ENCODE measurements around the gene ERBB4.

Gene ERBB4

GRCh38 chr2:212406716-212407115, 131.9 kb downstream of the ERBB4 start:
- no peaks in the 10 kb centered on the region for H3K36me3 Mint-ChIP-seq (ENCODE audit: insufficient read depth)
- H3K27ac Mint-ChIP-seq, result no peak overlapping the region
- no peaks in the 10 kb centered on the region for H3K4me1 Mint-ChIP-seq (ENCODE audit: low read depth in 2 of 2)
- peaks cover 0 to 7% of the 10 kb centered on the region in 2 donors for H3K9me3 Mint-ChIP-seq
- ATAC-seq (replicated peaks) (no peak), DNase-seq (no peak)
- H3K27me3 Mint-ChIP-seq, result no peaks in the 10 kb centered on the region
- H3K4me3 Mint-ChIP-seq, result no peak overlapping the region

GRCh38 chr2:212402316-212402715, 136.3 kb downstream of the ERBB4 start:
- no peaks in the 10 kb centered on the region for H3K36me3 Mint-ChIP-seq (ENCODE audit: insufficient read depth)
- H3K27ac Mint-ChIP-seq, result no peak overlapping the region
- H3K4me1 Mint-ChIP-seq (ENCODE audit: low read depth in 2 of 2), result no peaks in the 10 kb centered on the region
- H3K27me3 Mint-ChIP-seq, result no peaks in the 10 kb centered on the region
- H3K4me3 Mint-ChIP-seq, result no peak overlapping the region
- peaks cover 4 to 6% of the 10 kb centered on the region in 2 donors for H3K9me3 Mint-ChIP-seq
- ATAC-seq (replicated peaks) (no peak), DNase-seq (no peak)

GRCh38 chr2:212398316-212398715, 140.3 kb downstream of the ERBB4 start:
- H3K27ac Mint-ChIP-seq, result no peak overlapping the region
- no peaks in the 10 kb centered on the region for H3K4me1 Mint-ChIP-seq (ENCODE audit: low read depth in 2 of 2)
- H3K27me3 Mint-ChIP-seq, result no peaks in the 10 kb centered on the region
- H3K4me3 Mint-ChIP-seq, result no peak overlapping the region
- DNase-seq, result no peak
- H3K9me3 Mint-ChIP-seq, result peaks cover 2 to 6% of the 10 kb centered on the region in 2 donors
- ATAC-seq (replicated peaks), result no peak
- H3K36me3 Mint-ChIP-seq (ENCODE audit: insufficient read depth), result no peaks in the 10 kb centered on the region

- ATAC-seq (replicated peaks) (no peak), DNase-seq (no peak)
- no peak overlapping the region for H3K27ac Mint-ChIP-seq
- no peaks in the 10 kb centered on the region for H3K27me3 Mint-ChIP-seq
- H3K4me1 Mint-ChIP-seq (ENCODE audit: low read depth in 2 of 2), result no peaks in the 10 kb centered on the region
- H3K36me3 Mint-ChIP-seq (ENCODE audit: insufficient read depth), result no peaks in the 10 kb centered on the region
- peaks cover 0 to 2% of the 10 kb centered on the region in 2 donors for H3K9me3 Mint-ChIP-seq
- H3K4me3 Mint-ChIP-seq, result no peak overlapping the region
These were observed 146.1 kb downstream of the ERBB4 start for GRCh38 chr2:212392544-212392943.

GRCh38 chr2:212392043-212392442, 146.6 kb downstream of the ERBB4 start:
- Mint-ChIP-seq H3K27ac (no peak overlapping the region), H3K36me3 (ENCODE audit: insufficient read depth) (no peaks in the 10 kb centered on the region), H3K27me3 (no peaks in the 10 kb centered on the region), H3K9me3 (no peaks in the 10 kb centered on the region), H3K4me1 (ENCODE audit: low read depth in 2 of 2) (no peaks in the 10 kb centered on the region), H3K4me3 (no peak overlapping the region)
- DNase-seq (no peak), ATAC-seq (replicated peaks) (no peak)

- ATAC-seq (replicated peaks) (no peak), DNase-seq (no peak)
- no peaks in the 10 kb centered on the region for H3K27me3 Mint-ChIP-seq
- no peaks in the 10 kb centered on the region for H3K36me3 Mint-ChIP-seq (ENCODE audit: insufficient read depth)
- no peak overlapping the region for H3K27ac Mint-ChIP-seq
- no peak overlapping the region for H3K4me3 Mint-ChIP-seq
- peaks cover 0 to 2% of the 10 kb centered on the region in 2 donors for H3K9me3 Mint-ChIP-seq
- no peaks in the 10 kb centered on the region for H3K4me1 Mint-ChIP-seq (ENCODE audit: low read depth in 2 of 2)
These were observed 151.5 kb downstream of the ERBB4 start for GRCh38 chr2:212387146-212387545.

- DNase-seq, result no peak
- Mint-ChIP-seq H3K27ac (no peak overlapping the region), H3K4me3 (no peak overlapping the region), H3K4me1 (ENCODE audit: low read depth in 2 of 2) (no peaks in the 10 kb centered on the region), H3K9me3 (peaks cover 0 to 2% of the 10 kb centered on the region in 2 donors), H3K36me3 (ENCODE audit: insufficient read depth) (no peaks in the 10 kb centered on the region), H3K27me3 (no peaks in the 10 kb centered on the region)
- ATAC-seq (replicated peaks), result no peak
These were observed 153.4 kb downstream of the ERBB4 start for GRCh38 chr2:212385241-212385640.

- no peak overlapping the region for H3K4me3 Mint-ChIP-seq
- H3K9me3 Mint-ChIP-seq, result peaks cover 0 to 2% of the 10 kb centered on the region in 2 donors
These were observed 154.6 kb downstream of the ERBB4 start for GRCh38 chr2:212384027-212384426.

GRCh38 chr2:212381428-212382102, 157.0 kb downstream of the ERBB4 start:
- ATAC-seq (replicated peaks) (no peak), DNase-seq (no peak)
- H3K9me3 Mint-ChIP-seq, result peaks cover 0 to 1% of the 10 kb centered on the region in 2 donors
- no peaks in the 10 kb centered on the region for H3K36me3 Mint-ChIP-seq (ENCODE audit: insufficient read depth)
- H3K27ac Mint-ChIP-seq, result no peak overlapping the region
- H3K4me1 Mint-ChIP-seq (ENCODE audit: low read depth in 2 of 2), result no peaks in the 10 kb centered on the region
- H3K27me3 Mint-ChIP-seq, result no peaks in the 10 kb centered on the region
- H3K4me3 Mint-ChIP-seq, result no peak overlapping the region

More at GRCh38 chr2:212384027-212384426, 154.6 kb downstream of the ERBB4 start:
- DNase-seq, result no peak
- Mint-ChIP-seq H3K4me1 (ENCODE audit: low read depth in 2 of 2) (no peaks in the 10 kb centered on the region), H3K27ac (no peak overlapping the region), H3K36me3 (ENCODE audit: insufficient read depth) (no peaks in the 10 kb centered on the region), H3K27me3 (no peaks in the 10 kb centered on the region)
- no peak for ATAC-seq (replicated peaks)

GRCh38 chr2:212379103-212379502, 159.5 kb downstream of the ERBB4 start:
- Mint-ChIP-seq H3K27me3 (no peaks in the 10 kb centered on the region), H3K9me3 (peaks cover 0 to 2% of the 10 kb centered on the region in 2 donors), H3K4me3 (no peak overlapping the region), H3K36me3 (ENCODE audit: insufficient read depth) (no peaks in the 10 kb centered on the region), H3K4me1 (ENCODE audit: low read depth in 2 of 2) (no peaks in the 10 kb centered on the region), H3K27ac (no peak overlapping the region)
- ATAC-seq (replicated peaks), result no peak
- no peak for DNase-seq

- Mint-ChIP-seq H3K9me3 (peaks cover 4 to 8% of the 10 kb centered on the region in 2 donors), H3K4me3 (no peak overlapping the region), H3K27ac (no peak overlapping the region), H3K27me3 (no peaks in the 10 kb centered on the region), H3K4me1 (ENCODE audit: low read depth in 2 of 2) (no peaks in the 10 kb centered on the region), H3K36me3 (ENCODE audit: insufficient read depth) (peaks cover 4% of the 10 kb centered on the region)
- no peak for ATAC-seq (replicated peaks)
- DNase-seq, result no peak
These were observed 171.2 kb downstream of the ERBB4 start for GRCh38 chr2:212367431-212367830.

GRCh38 chr2:212364112-212364985, 174.3 kb downstream of the ERBB4 start:
- Mint-ChIP-seq H3K4me1 (ENCODE audit: low read depth in 2 of 2) (no peaks in the 10 kb centered on the region), H3K9me3 (peaks cover 0 to 4% of the 10 kb centered on the region in 2 donors), H3K4me3 (no peak overlapping the region), H3K36me3 (ENCODE audit: insufficient read depth) (peaks cover 4% of the 10 kb centered on the region), H3K27ac (no peak overlapping the region), H3K27me3 (no peaks in the 10 kb centered on the region)
- DNase-seq (no peak), ATAC-seq (replicated peaks) (no peak)

GRCh38 chr2:212361174-212361756, 177.3 kb downstream of the ERBB4 start:
- Mint-ChIP-seq H3K4me3 (no peak overlapping the region), H3K4me1 (ENCODE audit: low read depth in 2 of 2) (no peaks in the 10 kb centered on the region), H3K27me3 (no peaks in the 10 kb centered on the region), H3K36me3 (ENCODE audit: insufficient read depth) (peaks cover 4% of the 10 kb centered on the region), H3K9me3 (no peaks in the 10 kb centered on the region), H3K27ac (no peak overlapping the region)
- ATAC-seq (replicated peaks) (no peak), DNase-seq (no peak)

- DNase-seq (no peak), ATAC-seq (replicated peaks) (no peak)
- H3K27ac Mint-ChIP-seq, result no peak overlapping the region
- H3K27me3 Mint-ChIP-seq, result no peaks in the 10 kb centered on the region
- H3K4me3 Mint-ChIP-seq, result no peak overlapping the region
- H3K36me3 Mint-ChIP-seq (ENCODE audit: insufficient read depth), result peaks cover 4% of the 10 kb centered on the region
- H3K4me1 Mint-ChIP-seq (ENCODE audit: low read depth in 2 of 2), result no peaks in the 10 kb centered on the region
- H3K9me3 Mint-ChIP-seq, result no peaks in the 10 kb centered on the region
These were observed 178.5 kb downstream of the ERBB4 start for GRCh38 chr2:212360068-212360460.
